IMR-90 (cell line): ENCODE data around the gene NEURL1. TPM values are rescaled to one million over a fixed set of nuclear protein-coding genes. Genes with fewer than 3 reads are reported as not detected.
"Not testable (repeated sequence)": the region's sequence is repeated elsewhere in the genome, so short reads cannot be mapped to it uniquely, and the experiment has no call there.

Experiments
- ATAC-seq: fragments of 200-7000 bp; cut with Tn5 transposase; 2 replicates; pipeline ENCODE4 v1.9.1; 2020; ENCODE audit warnings: low read depth, mild to moderate bottlenecking, moderate library complexity
- BruUV-seq: library from RNA; stranded (reverse); fragments of 400-500 nt; replicated peaks from 2 replicates; lab custom pipeline; 2021; lab: Mats Ljungman, UMichigan
- CTCF ChIA-PET: fragments of 300-600 bp; formaldehyde crosslinking; extraction: SDS; loops from one replicate; lab custom pipeline; 2021; ENCODE audit warnings: antibody characterized with exemption; lab: Yijun Ruan, JAX
- POLR2A ChIA-PET: fragments of 300-600 bp; sonication (Branson Sonifier 250); formaldehyde crosslinking; loops from one replicate; lab custom pipeline; 2022; ENCODE audit warnings: antibody characterized with exemption; ENCODE audit not compliant: unreplicated experiment; lab: Charles Lee
- DNase-seq: peaks from one replicate; pipeline ENCODE4 v3.0.0; 2013
- H2AFZ ChIP-seq: replicated peaks from 2 replicates; pipeline ENCODE3; 2013; ENCODE audit warnings: low read length, mild to moderate bottlenecking; ENCODE audit not compliant: poor library complexity
- H2AK5ac ChIP-seq: 2 replicates; pipeline ENCODE4 v1.6.1; 2013; ENCODE audit warnings: low read depth, low read length, inconsistent platforms
- H2AK9ac ChIP-seq: replicated peaks from 2 replicates; pipeline ENCODE3; 2013; ENCODE audit warnings: mild to moderate bottlenecking, low read depth, low read length, moderate library complexity; ENCODE audit not compliant: poor library complexity
- H2BK120ac ChIP-seq: 2 replicates; pipeline ENCODE4 v1.6.1; 2013; ENCODE audit warnings: low read depth, low read length, inconsistent platforms
- H2BK15ac ChIP-seq: 3 replicates; pipeline ENCODE4 v1.6.1; 2013; ENCODE audit warnings: low read depth, low read length, inconsistent platforms
- H2BK20ac ChIP-seq: 2 replicates; pipeline ENCODE4 v1.6.1; 2013; ENCODE audit warnings: low read depth, mild to moderate bottlenecking, inconsistent platforms, low read length, moderate library complexity
- H2BK5ac ChIP-seq: 2 replicates; pipeline ENCODE4 v1.6.1; 2013; ENCODE audit warnings: mild to moderate bottlenecking, low read depth, low read length, inconsistent platforms; ENCODE audit not compliant: poor library complexity, severe bottlenecking
- H3K14ac ChIP-seq: replicated peaks from 2 replicates; pipeline ENCODE4 v1.6.1; 2013; ENCODE audit warnings: low read depth, low read length, inconsistent platforms
- H3K18ac ChIP-seq: 2 replicates; pipeline ENCODE4 v1.6.1; 2013; ENCODE audit warnings: low read depth, low read length, control low read depth
- H3K23ac ChIP-seq: 2 replicates; pipeline ENCODE4 v1.6.1; 2013; ENCODE audit warnings: low read depth, low read length, inconsistent platforms
- H3K27ac ChIP-seq: 2 replicates; pipeline ENCODE4 v1.5.1; 2013; ENCODE audit warnings: mild to moderate bottlenecking, control low read depth, low read length; ENCODE audit not compliant: insufficient read depth
- H3K27me3 ChIP-seq: 2 replicates; pipeline ENCODE4 v1.6.1; 2013; ENCODE audit warnings: low read length; ENCODE audit not compliant: control insufficient read depth, insufficient read depth
- H3K36me3 ChIP-seq: 2 replicates; pipeline ENCODE4 v1.6.1; 2013; ENCODE audit warnings: low read length, mixed read lengths; ENCODE audit not compliant: control insufficient read depth, insufficient read depth
- H3K4ac ChIP-seq: 2 replicates; pipeline ENCODE4 v1.6.1; 2013; ENCODE audit warnings: low read depth, low read length, inconsistent platforms
- H3K4me1 ChIP-seq: 2 replicates; pipeline ENCODE4 v1.6.1; 2013; ENCODE audit warnings: low read length, mixed read lengths; ENCODE audit not compliant: control insufficient read depth, insufficient read depth
- H3K4me2 ChIP-seq: 2 replicates; pipeline ENCODE4 v1.6.1; 2013; ENCODE audit warnings: low read depth, mild to moderate bottlenecking, control low read depth, low read length, moderate library complexity
- H3K4me3 ChIP-seq: 2 replicates; pipeline ENCODE4 v1.5.1; 2013; ENCODE audit warnings: low read depth, mild to moderate bottlenecking, control low read depth, low read length, moderate library complexity; ENCODE audit not compliant: insufficient read depth
- H3K56ac ChIP-seq: 2 replicates; pipeline ENCODE4 v1.6.1; 2013; ENCODE audit warnings: low read length, inconsistent platforms; ENCODE audit not compliant: insufficient read depth; ENCODE audit errors: extremely low read depth
- H3K79me1 ChIP-seq, 2 experiments: 2 replicates each; pipeline ENCODE4 v1.6.1; 2013; ENCODE audit warnings: low read length in 2 of 2, inconsistent platforms in 1 of 2, low read depth in 1 of 2
- H3K9ac ChIP-seq: 2 replicates; pipeline ENCODE4 v1.6.1; 2013; ENCODE audit warnings: low read depth, low read length, control low read depth
- H3K9me1 ChIP-seq: 2 replicates; pipeline ENCODE4 v1.6.1; 2013; ENCODE audit warnings: low read length, inconsistent platforms; ENCODE audit not compliant: insufficient read depth
- H3K9me3 ChIP-seq: 2 replicates; pipeline ENCODE4 v1.6.1; 2013; ENCODE audit warnings: low read length; ENCODE audit not compliant: control insufficient read depth, insufficient read depth
- H4K20me1 ChIP-seq: 2 replicates; pipeline ENCODE4 v1.6.1; 2013; ENCODE audit warnings: low read length, inconsistent platforms; ENCODE audit not compliant: insufficient read depth
- H4K5ac ChIP-seq: 2 replicates; pipeline ENCODE4 v1.6.1; 2013; ENCODE audit warnings: mild to moderate bottlenecking, low read depth, low read length, control low read depth
- H4K8ac ChIP-seq, 2 experiments: 2 replicates each; pipeline ENCODE4 v1.6.1; 2013; ENCODE audit warnings: low read depth in 2 of 2, low read length in 2 of 2, control low read depth in 1 of 2, inconsistent platforms in 1 of 2
- H4K91ac ChIP-seq: 2 replicates; pipeline ENCODE4 v1.6.1; 2013; ENCODE audit warnings: low read depth, low read length, inconsistent platforms; ENCODE audit not compliant: insufficient read depth
- RCOR1 ChIP-seq: IDR thresholded peaks from 2 replicates; pipeline ENCODE4 v1.6.1; 2012; ENCODE audit warnings: mild to moderate bottlenecking, low read length, improper control_type of control experiment; ENCODE audit not compliant: insufficient replicate concordance
- WGBS, 2 experiments: methylation state at CpG; one replicate each; pipeline versions ENCODE4 v1.1.5 to v1.1.7; 2013; ENCODE audit warnings: missing lambda C conversion rate in 2 of 2; ENCODE audit not compliant: insufficient read length in 1 of 2; ENCODE audit errors: extremely low coverage in 2 of 2; 5-methylcytosine and 5-hydroxymethylcytosine counted together
- dilution Hi-C: fragments of 300-500 bp; cut with HindIII; formaldehyde crosslinking; loops from one replicate; pipeline ENCODE4 v1.14.3; 2018; ENCODE audit warnings: low sequenced_read_pairs; ENCODE audit not compliant: unreplicated experiment
- in situ Hi-C: fragments of 300-500 bp; cut with MboI; formaldehyde crosslinking; loops from 3 replicates; pipeline ENCODE4 v1.14.3; 2019; ENCODE audit warnings: low sequenced_read_pairs, inconsistent platforms, mixed read lengths
- intact Hi-C: fragments of 100-400 bp; cut with micrococcal nuclease; formaldehyde crosslinking; loops from 2 replicates; pipeline ENCODE4 v1.10.0; 2022
- polyA plus RNA-seq, 3 experiments: library from polyadenylated mRNA; depleted of rRNA; stranded (reverse); fragments of >200 nt; gene quantifications; 2 replicates each; pipeline ENCODE4 v1.2.3, GENCODE V29; 2012; ENCODE audit warnings: low replicate concordance in 1 of 3
- total RNA-seq: library from RNA; depleted of rRNA; stranded (reverse); fragments of >200 nt; gene quantifications from 2 replicates; pipeline ENCODE4 v1.2.3, GENCODE V29; 2012

NEURL1 gene
- total and polyA plus RNA-seq, 2 of the 4 experiments (the other 2 are of a cell fraction), result 0.36 to 0.82 TPM

DNA sequence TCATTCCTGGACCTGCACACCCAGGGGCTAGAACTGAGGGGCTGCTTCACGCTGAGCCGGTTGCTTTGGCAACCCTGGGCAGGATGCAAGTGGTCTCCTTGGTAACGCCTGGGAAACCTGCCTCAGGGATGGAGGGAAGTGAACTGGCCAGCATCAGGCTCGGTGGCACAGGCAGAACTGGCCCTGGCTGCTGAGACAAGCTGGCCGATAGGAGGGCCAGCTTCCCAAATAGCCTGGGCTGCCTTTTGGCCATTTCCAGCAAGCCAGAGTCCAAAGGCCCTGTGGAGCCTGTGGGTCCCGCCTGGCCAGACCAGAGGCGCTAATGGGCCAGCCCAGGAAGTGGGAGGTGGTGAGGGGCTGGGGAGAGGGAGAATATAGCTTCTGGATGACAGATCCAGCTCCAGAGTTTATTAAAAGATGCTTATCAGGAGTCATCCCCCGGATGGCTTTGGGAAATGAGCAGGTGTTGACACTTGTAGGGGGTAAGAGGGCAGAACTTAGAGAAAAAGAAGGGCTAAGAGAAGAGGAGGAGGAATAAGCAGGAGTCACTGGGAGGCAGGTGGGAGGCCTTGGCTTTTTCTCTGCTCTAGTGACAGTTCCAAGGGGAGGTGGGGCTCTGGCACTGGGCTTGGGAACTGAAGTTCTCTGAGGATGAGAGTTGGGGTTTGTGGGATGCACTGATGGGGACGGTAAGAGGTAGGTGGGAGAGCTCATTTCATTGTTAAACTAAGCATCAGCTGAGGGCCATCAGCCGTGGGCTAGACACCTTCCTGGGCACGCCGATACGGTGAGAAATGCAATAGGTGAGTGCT, 9.6 kb downstream of the NEURL1 start (continued):
- no peak for TF ChIP-seq RCOR1

DNA sequence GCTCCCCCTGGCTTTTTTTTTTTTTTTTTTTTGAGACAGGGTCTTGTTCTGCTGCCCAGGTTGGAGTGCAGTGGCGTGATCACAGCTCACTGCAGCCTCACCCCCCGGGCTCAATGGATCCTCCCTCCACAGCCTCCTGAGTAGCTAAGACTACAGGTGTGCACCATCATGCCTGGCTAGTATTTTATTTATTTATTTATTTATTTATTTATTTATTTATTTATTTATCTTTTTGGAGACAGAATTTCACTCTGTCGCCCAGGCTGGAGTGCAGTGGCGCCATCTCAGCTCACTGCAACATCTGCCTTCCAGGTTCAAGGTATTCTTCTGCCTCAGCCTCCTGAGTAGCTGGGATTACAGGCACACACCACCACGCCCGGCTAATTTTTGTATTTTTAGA, 10.3 kb downstream of the NEURL1 start:
- H3K4me2 ChIP-seq, H3K56ac ChIP-seq, H3K23ac ChIP-seq, CTCF ChIA-PET, H3K36me3 ChIP-seq, H3K27ac ChIP-seq, H4K5ac ChIP-seq, H2BK5ac ChIP-seq, H2BK15ac ChIP-seq, BruUV-seq, H3K79me1 ChIP-seq, in situ Hi-C loops, H3K14ac ChIP-seq, intact Hi-C loops, dilution Hi-C loops, H3K4me1 ChIP-seq, ATAC-seq, H2BK120ac ChIP-seq, H3K4ac ChIP-seq, H2AK9ac ChIP-seq, H3K18ac ChIP-seq, H2AFZ ChIP-seq, H3K9ac ChIP-seq, H2AK5ac ChIP-seq, H3K9me3 ChIP-seq, H2BK20ac ChIP-seq, DNase-seq, H3K4me3 ChIP-seq, H4K91ac ChIP-seq, H3K9me1 ChIP-seq, H4K8ac ChIP-seq: not testable (repeated sequence)
- H3K27me3 ChIP-seq, result peaks cover 75% of the 10 kb centered on the region
- peaks cover 44% of the 10 kb centered on the region; the same call in 1 of the 2 replicates for H4K20me1 ChIP-seq
- no CpG with 5 or more reads among the region's 6 CpGs for WGBS, 2 experiments
- POLR2A ChIA-PET, result interaction anchor here (0.6 kb wide), 1 partner anchor 136 kb away, joined by 3 read pairs; the partner anchor contains the start of gene TAF5
